Activated CD4-positive, alpha-beta T cell treated with anti-CD3 and anti-CD28 coated beads for 48 hours (primary cell): ENCODE data around the gene ASAH2.
"Not testable (repeated sequence)": the region's sequence is repeated elsewhere in the genome, so short reads cannot be mapped to it uniquely, and the experiment has no call there.

Experiments
- DNase-seq: peaks from one replicate; pipeline ENCODE4 v3.0.0-alpha.2; 2020

Gene ASAH2

DNA sequence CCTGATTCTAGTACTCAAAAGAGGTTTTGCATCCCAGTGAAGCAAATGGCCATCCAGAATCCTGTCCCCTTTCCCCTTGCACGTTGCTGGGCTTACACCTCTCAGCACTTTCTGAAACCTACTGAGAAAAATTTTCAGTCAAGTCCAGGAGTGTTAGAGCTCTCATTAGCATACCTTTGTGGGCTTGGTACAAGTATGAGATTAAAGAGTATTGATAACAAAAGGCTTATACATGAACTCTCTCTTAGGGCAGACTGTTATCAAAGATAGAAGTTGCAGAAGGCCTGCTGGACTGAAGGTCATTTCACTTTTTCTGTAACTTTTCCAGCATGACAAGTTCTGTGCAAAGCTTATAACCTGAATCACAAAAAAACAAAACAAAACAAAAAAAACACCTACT is at the start of gene ASAH2:
Gene ASAH2, minus strand, starts transcription at position 123 of the 400 bp plus-strand sequence. CDS start 2,906 bp downstream, outside the sequence.
- DNase-seq = no peak

DNA sequence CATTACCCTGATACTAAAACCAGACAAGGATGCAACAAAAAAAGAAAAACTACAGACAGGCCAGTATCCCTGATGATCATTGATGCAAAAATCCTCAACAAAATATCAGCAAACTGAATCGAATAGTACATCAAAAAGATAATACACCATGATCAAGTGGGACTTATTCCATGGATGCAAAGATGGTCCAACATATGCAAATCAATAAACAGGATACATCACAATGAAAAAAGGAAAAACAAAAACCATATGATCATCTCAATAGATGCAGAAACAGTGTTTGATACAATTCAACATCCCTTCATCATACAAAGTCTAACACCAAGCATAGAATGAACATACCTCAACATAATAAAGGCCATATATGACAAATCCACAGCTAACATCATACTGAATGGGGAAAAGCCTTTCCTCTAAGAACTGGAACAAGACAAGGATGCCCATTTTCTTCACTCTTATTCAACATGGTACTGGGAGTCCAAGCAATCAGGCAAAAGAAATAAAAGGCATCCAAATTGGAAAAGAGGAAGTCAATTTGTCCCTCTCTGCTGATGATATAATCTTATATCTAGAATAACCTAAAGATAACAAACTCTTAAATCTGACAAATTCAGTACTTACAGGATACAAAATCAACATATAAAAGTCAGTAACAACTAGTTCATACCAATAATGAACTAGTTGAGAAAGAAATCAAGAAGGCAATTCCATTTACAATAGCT is 48.8 kb upstream of the ASAH2 start:
- no peak for DNase-seq

DNA sequence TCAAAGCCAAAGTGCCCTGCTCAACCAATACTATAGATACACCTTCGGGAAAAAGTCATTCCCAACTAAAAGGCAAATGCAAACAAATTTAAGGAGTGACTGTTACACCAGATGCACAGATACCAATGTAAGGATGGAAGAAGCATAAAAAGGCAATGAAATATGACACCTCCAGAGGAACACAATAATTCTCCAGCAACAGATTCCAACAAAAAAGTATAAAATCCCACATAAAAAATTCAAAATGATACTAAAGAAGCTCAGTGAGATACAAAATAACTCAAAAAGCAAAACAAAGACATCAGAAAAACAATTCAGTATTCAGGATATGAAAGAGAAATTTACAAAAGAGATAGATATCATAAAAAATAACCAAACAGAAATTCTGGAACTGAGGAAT is 44.1 kb upstream of the ASAH2 start:
- DNase-seq = no peak

DNA sequence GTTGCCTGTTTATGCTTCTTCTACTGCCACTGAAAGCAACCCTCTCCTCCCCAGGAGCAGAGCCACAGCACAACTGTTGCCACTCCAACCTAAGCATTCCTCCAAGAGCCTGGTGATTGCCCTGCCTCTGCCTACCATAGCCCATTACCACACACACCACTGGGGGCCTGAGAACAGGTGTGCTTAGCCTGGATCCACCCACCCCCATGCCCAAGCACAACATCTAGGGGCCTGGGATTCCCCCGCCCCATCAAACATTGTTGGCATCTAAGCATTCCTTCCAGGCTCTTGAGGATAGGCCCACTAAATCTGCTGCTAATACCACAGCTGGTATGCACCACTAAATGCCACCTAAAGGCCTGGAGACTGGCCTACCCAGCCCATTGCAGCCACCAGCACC is 43.3 kb upstream of the ASAH2 start:
- DNase-seq = no peak

DNA sequence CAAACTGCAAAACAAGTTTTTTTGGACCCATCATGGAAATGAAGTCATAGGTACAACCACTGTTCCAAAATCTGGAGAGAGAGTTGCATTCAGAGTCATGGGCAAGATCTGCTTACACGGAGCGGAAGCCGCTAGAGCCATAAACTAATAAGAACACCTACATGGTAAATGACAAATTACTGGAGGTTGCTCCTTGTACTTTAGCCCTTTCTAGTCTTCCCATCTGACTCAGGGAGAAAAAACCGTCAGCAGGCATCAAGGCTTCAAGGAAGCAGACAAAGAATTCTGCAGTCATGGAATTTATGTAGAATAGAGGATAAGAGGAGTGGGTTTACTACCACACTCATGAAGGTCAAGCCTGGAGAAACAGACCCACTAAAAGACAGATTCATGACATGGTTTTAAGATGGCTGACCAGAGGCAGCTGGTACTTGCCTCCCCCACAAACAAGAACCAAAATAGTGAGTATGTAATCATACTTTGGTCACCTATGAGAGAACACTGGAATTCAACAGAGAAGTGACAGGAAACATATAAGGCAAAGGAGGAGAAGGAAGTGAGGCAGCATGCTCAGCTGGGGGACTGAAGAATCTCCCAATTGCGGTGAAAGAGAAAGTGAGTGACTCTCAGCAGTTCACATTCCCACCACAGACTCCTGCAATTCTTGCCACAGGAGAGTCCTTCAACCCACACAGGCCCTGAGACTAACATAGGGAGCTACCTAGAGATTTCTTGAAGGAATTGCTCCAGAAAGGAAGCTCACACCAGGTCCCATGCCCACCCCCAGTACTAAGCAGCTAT is 42.4 kb upstream of the ASAH2 start:
- DNase-seq = no peak

DNA sequence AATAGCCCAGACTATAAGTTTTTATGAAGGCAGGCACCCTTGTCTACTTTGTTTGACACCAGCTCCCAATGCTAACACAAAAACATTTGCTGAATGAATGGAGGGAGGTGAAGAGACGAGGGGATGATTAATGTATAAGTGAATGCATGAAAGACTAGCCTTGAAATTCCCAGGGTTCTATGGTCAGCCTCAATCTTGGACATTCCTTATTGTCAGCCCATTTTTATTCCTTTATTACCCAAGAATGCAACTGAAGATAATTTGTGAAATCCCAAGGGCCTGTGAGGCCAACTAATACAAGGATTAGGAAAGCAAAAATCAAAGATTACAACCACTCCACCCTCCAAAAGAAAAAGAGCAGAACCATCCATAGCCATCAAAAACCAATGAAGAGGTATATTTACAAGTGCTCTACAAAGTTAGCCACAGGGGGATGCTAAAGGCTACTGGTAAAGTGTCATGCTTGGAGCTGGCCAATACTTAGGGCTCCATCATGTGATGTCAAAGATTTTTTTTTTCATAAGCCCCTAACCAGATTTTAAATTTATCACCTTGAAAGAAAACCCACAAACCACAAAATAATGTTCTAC is 40.0 kb upstream of the ASAH2 start:
- DNase-seq = no peak

DNA sequence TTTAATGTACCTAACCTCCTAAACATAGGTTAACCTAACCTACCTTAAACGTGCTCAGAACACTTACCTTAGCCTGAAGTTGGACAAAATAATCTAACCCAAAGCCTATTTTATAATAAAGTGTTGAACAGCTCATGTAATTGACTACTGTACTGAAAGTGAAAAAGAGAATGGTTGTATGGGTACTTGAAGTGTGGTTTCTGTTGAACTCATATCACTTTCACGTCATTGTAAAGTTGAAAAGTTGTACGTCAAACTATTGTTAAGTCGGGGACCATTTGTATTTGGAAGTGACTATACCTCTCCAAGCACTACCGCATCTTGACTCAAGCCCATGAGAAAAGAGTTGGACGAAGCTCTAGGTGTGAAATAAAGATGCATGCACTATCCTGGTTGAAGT is 37.9 kb upstream of the ASAH2 start:
- no peak for DNase-seq

DNA sequence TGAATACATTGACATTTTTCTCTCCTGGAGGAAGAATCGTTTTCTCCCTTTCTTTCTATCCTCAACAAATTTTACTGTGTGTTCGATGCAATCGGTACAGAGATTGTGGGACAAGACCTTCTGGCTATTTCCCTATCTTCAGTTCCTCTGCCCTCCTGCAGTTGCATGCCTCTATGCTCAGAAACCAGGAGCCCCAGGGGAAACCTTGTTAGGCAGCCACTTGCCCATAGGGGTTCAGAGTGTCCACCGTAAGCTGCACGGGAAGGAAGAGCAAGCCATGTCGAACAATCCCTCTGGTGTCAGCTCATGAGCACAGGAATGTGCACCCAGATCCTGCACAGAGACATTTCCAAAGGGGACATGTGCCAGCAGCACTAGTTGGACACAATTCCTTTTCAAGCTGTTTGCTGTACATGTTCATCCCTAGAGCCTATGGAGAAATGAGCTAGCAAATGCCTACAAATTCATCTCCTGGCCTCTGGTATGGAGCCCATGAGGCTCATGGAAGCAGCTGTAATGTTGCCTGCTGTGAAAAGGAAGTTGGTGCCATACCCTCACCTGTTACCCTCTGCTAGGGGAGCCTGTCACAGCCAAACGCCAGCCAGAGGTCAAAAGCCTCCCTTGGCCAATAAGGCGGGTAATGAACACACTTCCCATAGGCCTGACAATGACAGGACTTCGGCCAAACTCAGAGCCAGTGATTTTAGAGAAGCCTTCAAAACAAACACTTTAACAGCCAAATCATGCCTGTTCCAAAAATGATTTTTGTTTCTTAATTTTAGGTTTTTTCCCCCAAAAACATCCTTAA is 35.9 kb upstream of the ASAH2 start:
- DNase-seq = no peak

DNA sequence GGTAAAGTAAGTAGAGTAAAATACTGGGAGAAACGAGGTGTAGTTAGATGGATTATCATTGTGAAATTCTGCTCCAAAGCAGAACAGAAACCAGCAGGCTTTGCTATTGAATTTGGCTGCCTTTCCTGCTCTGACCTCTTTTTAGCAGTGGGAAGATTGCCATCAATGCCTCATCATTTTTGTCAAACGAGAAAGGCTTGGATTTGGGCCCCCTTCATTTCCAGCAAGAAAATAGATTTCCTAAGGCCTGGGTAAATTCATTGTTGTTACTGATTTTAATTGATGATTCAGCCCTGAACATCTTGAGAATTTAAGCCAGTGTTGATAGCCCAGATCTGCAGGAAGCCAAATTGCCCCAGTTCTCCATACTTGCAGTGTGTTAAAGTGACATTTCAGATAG is 35.2 kb upstream of the ASAH2 start:
- DNase-seq = no peak

DNA sequence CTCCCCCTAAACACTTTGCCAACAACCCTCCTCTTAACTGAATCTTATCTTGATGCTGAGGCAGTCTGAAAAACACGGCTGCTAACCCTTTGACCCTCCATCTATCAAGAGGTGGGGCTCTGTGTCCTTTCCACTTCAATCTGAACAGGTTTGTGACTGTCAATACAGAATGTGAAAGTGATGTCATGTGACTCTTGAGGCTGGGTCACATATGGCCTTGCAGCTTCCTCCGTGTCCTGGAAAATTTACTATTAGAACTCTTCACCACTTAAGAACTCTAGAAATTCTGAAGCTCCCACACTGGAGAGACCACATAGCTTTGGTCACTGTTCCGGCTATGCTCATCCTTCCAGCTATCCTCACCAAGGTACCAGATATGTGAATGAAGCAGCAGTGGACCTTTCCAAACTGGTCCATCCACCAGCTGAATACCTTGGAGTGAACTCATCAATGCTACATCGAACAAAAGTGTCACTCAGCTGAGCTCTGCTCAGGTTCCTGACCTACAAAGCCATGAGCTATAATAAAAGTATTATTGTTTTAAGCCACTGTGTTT is 30.7 kb upstream of the ASAH2 start:
- no peak for DNase-seq

DNA sequence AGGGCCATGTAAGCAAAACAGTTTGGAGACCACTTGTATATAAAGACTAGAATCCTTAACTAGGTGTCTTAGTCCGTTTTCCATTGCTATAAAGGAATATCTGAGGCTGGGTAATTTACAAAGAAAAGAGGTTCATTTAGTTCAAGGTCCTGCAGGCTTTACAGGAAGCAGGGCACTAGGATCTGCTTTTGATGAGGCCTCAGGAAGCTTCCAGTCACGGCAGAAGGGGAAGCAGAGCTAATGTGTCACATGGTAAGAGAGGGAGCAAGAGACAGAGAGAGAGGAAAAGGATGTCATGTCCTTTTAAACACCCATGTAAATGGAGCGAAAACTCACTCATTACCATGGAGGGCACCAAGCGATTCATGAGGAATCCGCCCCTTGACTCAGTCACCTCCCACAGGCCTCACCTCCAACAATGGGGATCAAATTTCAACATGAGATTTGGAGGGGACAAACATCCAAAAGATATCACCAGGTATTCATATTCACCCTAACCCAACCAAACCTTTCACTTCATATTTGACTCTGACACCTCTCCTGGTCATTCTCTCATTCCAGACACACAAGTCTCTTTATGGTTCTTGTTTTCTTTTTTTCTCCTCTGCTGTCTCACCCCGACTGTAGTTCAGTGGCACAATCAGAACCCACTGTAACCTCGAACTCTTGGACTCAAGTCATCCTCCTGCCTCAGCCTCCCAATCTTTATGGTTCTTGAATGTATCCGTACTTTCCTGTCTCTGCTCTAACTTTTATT is 30.1 kb upstream of the ASAH2 start:
- no peak for DNase-seq

DNA sequence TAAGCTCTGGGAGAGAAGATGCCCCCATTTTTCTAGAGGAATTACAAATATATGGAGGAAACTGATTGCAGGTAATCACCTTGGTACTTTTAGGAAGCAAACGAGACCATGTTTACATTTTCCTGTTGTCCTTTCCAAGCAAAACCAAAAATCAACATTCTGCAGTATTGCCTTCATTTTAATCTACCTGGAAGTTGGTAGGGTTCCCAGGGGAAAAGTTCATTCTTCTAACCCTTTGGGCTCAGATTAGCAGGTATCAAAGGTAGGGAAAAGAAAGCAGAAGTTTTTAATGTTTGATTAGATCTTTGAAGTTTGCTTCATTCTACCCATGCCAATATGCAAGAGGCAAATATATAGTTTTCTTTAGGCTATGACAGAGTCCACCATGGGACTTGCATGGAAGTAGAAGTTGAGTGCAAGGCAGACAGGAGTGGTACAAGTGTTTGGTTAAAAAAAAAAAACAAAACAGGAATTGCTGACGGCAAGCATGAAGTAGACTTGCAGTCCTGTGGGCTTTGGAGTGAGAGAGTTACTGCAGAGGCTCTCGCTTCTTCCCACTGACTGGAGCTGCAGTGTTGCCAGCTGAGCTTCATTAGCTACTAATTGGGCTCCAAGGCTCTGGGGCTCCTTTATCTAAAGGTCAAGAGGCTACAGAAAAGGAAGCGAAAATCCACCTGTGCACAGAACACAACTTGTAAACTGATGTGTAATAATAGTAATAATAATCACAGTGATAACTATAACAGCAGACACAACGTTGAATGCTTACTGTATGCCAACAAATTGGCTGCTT is 28.9 kb upstream of the ASAH2 start:
- DNase-seq = no peak

DNA sequence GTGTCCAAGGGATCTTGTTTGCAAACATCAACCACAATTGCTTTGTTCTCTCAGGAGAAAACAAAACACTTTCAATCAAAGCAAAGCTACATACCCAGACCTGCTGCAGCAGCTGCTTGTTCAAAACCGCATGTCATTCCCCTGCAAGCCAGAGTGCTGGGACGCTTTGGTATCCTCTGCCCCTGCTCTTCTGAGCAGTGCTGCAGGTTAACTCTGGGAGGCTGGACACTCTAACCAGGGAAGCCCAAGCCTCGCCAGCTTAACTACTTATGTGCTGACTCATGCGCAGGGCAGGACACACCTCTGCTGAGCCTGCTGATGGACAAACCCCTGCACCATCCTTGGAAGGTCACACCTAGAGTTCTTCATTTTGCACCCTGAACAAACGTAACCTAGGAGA is 28.2 kb upstream of the ASAH2 start:
- DNase-seq = no peak

DNA sequence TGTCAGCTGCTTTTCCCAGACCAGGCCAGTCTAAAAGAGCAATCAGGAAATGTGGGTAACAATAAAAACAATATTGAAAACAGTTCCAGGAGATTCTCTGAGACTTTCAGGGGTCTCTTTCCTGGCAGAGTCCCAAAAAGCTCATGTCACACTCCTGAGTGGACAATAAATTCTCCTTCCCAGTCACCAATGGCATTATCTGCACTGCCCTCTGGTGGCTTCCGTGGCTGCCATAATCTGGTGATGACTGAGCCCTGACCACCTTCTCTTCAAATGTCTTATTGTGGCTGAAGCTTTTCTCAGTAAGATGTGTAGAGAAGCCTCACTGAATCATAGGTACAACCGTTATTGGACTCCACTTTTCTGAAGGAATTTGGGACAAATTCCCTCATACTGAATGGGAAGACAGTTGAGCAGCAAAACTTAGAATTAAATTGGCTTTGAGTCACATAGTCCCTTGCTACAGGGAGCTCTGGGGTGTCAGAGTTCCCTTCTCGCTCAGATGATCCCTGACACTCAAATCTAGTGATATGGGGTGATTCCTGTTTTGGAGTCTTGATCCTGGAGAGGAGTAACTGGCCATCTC is 24.4 kb upstream of the ASAH2 start:
- DNase-seq = peak; percentile 48

DNA sequence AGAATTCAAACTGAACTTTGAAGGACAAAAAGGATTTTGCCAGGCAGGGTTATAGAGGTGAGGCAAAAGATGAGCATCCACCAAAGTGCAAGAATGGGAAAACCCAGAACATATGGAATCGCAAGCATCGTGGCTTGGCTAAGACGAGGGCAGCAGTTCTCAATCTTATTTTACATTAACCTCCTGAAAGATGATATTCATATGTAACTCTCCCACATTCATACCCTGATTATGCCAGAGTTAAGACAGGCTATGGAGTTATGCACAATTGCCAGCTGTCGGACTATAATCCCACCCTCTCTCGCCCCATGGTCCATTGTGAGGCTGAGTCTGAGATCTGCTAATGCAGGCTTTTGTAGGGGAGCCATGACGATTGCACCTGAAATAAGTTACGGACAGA is 21.2 kb upstream of the ASAH2 start:
- no peak for DNase-seq

DNA sequence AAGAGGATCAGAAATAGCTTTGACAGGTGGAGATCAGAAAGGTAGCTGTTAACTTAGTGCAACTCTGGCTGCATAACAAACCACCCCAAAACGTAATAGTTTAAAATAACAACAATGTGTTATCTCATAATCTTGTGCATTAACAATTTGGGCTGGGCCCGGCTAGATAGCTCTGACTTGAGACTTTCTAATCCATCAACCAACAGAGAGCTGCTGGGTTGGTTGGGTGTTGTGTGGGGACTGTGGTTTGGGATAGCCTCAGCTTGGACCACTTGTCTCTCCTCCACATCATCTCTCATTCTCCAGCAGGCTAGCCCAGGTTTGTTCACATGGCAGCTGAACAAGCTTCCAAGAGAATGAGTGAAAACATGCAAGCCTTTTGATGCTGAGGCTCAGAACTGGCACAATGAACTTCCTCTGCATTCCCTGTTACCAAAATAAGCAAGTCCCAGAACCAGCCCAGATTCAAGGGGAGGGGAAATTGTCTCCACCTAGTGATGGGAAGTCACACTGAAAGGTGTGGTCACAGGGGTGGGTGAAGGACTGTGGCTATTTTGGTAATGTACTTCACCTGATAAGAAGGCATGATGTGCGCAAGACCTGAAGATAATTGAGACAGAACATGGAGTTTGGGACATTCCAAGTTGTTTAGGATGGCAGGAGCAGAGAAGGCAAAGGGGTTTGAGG is 20.4 kb upstream of the ASAH2 start:
- no peak for DNase-seq

DNA sequence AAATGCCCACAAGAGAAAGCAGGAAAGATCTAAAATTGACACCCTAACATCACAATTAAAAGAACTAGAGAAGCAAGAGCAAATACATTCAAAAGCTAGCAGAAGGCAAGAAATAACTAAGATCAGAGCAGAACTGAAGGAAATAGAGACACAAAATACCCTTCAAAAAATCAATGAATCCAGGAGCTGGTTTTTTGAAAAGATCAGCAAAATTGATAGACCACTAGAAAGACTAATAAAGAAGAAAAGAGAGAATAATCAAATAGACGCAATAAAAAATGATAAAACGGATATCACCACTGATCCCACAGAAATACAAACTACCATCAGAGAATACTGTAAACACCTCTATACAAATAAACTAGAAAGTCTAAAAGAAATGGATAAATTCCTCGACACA is 16.6 kb upstream of the ASAH2 start:
- not testable (repeated sequence) for DNase-seq

DNA sequence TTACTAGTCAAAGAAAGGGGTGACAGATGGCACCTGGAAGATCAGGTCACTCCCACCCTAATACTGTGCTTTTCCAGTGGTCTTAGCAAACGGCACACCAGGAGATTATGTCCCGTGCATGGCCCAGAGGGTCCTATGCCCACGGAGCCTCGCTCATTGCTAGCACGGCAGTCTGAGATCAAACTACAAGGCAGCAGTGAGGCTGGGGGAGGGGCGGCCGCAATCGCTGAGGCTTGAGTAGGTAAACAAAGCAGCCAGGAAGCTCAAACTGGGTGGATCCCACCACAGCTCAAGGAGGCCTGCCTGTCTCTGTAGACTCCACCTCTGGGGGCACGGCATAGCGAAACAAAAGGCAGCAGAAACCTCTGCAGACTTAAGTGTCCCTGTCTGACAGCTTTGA is 11.3 kb upstream of the ASAH2 start:
- DNase-seq = not testable (repeated sequence)

DNA sequence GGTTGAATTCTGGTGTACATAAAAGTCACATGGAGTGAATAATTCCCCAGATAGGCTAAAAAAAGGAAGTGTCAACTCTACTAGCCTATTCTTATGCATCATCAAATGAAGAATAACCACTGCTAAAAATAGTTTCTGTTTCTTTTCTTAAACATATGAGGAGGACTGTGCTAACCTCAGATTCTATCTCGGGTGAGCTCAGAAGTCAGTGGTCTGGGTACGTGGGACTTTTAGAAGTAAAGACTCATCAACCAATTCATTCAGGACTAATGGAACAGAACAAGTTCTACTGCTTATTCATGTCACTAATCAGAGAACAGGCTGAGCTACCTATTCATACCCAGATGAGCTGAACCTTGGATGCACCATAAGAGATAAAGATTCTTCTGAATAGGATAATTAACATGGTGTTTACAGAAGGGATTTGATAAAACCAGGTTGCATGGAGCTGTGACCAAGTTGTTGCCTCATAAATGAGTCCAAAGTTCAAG is 9.5 kb upstream of the ASAH2 start:
- DNase-seq = peak; percentile 19

DNA sequence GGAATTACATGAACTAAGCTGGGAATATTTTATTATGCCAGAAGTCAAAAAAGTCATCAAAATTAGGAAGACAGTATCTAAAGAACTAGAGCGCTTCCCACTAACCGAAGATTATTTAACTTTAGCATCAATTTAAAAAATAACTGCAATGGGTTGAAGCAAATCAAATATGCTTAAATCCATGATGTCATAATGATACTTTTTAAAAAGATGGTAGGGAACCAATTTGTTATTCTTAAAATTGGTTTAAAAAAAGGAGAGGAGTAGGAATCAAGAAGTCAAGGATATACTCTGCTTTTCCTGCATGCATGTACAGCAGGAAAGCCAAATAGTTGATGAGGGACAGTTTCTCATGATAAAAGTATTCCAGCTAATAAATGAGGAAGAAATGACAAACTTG is 3.2 kb upstream of the ASAH2 start:
- no peak for DNase-seq
